SK-N-SH treated with all-trans-retinoic acid at 6 μM for 48 hours (cell line): ENCODE measurements around the gene EPS8.

Experiments
- ARNTL ChIP-seq: fragments of 450-650 bp; formaldehyde crosslinking; IDR thresholded peaks from 2 replicates; pipeline ENCODE4 v1.5.0; 2020; ENCODE audit warnings: low read depth, mild to moderate bottlenecking, moderate library complexity, borderline replicate concordance
- CSDC2 ChIP-seq: fragments of 250-450 bp; sonication (Bioruptor Pico); IDR thresholded peaks from 2 replicates; pipeline ENCODE4 v1.5.0; 2020; ENCODE audit warnings: mild to moderate bottlenecking, moderate library complexity
- CSRNP3 ChIP-seq: fragments of 250-450 bp; sonication (Bioruptor Pico); IDR thresholded peaks from 2 replicates; pipeline ENCODE4 v1.5.1; 2021; ENCODE audit warnings: mild to moderate bottlenecking, moderate library complexity
- PATZ1 ChIP-seq: fragments of 250-450 bp; sonication (Bioruptor Pico); IDR thresholded peaks from 2 replicates; pipeline ENCODE4 v1.8.0; 2020; ENCODE audit warnings: mild to moderate bottlenecking, moderate library complexity, borderline replicate concordance
- RARB ChIP-seq: fragments of 250-450 bp; sonication (Bioruptor Pico); IDR thresholded peaks from 2 replicates; pipeline ENCODE4 v1.8.0; 2021; ENCODE audit warnings: mild to moderate bottlenecking, moderate library complexity
- SNAI2 ChIP-seq: fragments of 250-450 bp; sonication (Bioruptor Pico); IDR thresholded peaks from 2 replicates; pipeline ENCODE4 v1.5.0; 2020; ENCODE audit warnings: mild to moderate bottlenecking, moderate library complexity
- TCF4 ChIP-seq: fragments of 250-450 bp; sonication (Bioruptor Pico); IDR thresholded peaks from 2 replicates; pipeline ENCODE4 v1.8.0; 2021; ENCODE audit warnings: mild to moderate bottlenecking, moderate library complexity, borderline replicate concordance
- ZC3H10 ChIP-seq: fragments of 250-450 bp; sonication (Bioruptor Pico); IDR thresholded peaks from 2 replicates; pipeline ENCODE4 v1.5.1; 2021; ENCODE audit warnings: mild to moderate bottlenecking, moderate library complexity
- ZFP3 ChIP-seq: fragments of 250-450 bp; sonication (Bioruptor Pico); IDR thresholded peaks from 2 replicates; pipeline ENCODE4 v1.5.0; 2020; ENCODE audit warnings: mild to moderate bottlenecking, moderate library complexity
- ZFP30 ChIP-seq: fragments of 450-650 bp; formaldehyde crosslinking; IDR thresholded peaks from 2 replicates; pipeline ENCODE4 v1.5.0; 2022; ENCODE audit warnings: mild to moderate bottlenecking, moderate library complexity
- ZNF565 ChIP-seq: fragments of 450-650 bp; formaldehyde crosslinking; conservative IDR thresholded peaks from 2 replicates; pipeline ENCODE4 v1.5.0; 2020; ENCODE audit warnings: low read depth, mild to moderate bottlenecking, moderate library complexity
- ZNF70 ChIP-seq: fragments of 450-650 bp; formaldehyde crosslinking; IDR thresholded peaks from 2 replicates; pipeline ENCODE4 v1.5.0; 2020; ENCODE audit warnings: mild to moderate bottlenecking, moderate library complexity

GRCh38 chr12:15823360-15824128 is 34.4 kb upstream of the EPS8 start:
- TF ChIP-seq PATZ1 (CRISPR knock-in tag): no peak
- no peak for TF ChIP-seq ARNTL (CRISPR knock-in tag)
- no peak for TF ChIP-seq ZNF70
- no peak for TF ChIP-seq RARB (CRISPR knock-in tag)
- TF ChIP-seq ZC3H10: no peak
- TF ChIP-seq ZFP3 (CRISPR knock-in tag): no peak
- TF ChIP-seq ZNF565 (CRISPR knock-in tag): no peak
- TF ChIP-seq TCF4 (CRISPR knock-in tag): no peak
- TF ChIP-seq CSRNP3: no peak
- TF ChIP-seq CSDC2 (CRISPR knock-in tag): no peak
- no peak for TF ChIP-seq ZFP30 (CRISPR knock-in tag)
- no peak for TF ChIP-seq SNAI2 (CRISPR knock-in tag)
